Epithelial cell of esophagus (primary cell): Measurements from ENCODE around the gene DUSP10.
A peak's percentile ranks its signal among the peaks of the same experiment; 100 is the strongest.

ENCODE experiments used
- DNase-seq: peaks from one replicate; pipeline ENCODE4 v3.0.0; 2010; ENCODE audit warnings: low read depth
- H3K4me3 ChIP-seq: 2 replicates; pipeline ENCODE4 v1.5.1; 2011; ENCODE audit warnings: mild to moderate bottlenecking, low read length, control low read depth
- CTCF ChIP-seq: IDR thresholded peaks from 2 replicates; pipeline ENCODE4 v1.5.1; 2011; ENCODE audit warnings: low read depth, mild to moderate bottlenecking, low read length, control low read depth, inconsistent platforms; ENCODE audit not compliant: insufficient read depth; ENCODE audit errors: missing control alignments

The DUSP10 gene

DNA sequence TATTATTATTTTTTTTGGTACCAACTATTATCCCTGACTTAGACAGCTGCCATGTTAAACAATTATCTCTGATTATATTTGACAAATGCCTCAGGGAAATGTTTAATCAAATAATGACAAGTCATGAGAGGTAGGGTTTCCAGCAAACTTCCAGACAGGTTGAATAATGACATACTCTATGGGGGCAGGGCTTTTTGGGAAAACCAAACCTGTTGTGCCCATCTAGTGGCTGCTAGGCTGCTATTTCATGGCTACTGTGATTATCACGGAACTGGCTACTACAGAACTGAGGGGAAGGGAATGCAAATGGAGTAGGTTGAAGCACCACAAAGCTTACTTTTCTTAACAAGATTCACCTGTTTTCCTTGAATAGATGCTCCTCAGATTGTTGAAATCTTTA, 77.6 kb downstream of the DUSP10 start:
- DNase-seq, result peak; percentile 51
- TF ChIP-seq CTCF, result peak; percentile 11

DNA sequence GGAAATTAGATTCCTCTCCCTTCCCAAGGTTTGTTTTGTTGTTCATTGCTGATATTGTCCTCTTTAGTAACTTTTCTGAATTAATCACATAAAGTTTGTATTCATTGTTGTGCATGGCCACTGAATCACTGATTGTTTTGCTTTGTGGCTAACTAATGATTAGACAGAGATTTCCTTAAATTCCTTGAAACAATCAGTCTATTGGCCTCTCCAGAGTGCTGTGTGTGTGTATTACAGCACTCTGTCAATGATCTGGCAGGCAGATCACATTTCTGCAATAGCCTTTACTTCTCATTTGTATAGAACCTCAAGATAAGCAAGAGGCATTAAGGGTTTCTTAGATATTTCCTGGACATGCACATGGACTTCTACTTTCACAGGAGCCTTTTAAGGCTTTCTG, 78.6 kb downstream of the DUSP10 start:
- TF ChIP-seq CTCF, result no peak

More for the DNA sequence above, 77.6 kb downstream of the DUSP10 start:
- no peak overlapping the region for H3K4me3 ChIP-seq

DNA sequence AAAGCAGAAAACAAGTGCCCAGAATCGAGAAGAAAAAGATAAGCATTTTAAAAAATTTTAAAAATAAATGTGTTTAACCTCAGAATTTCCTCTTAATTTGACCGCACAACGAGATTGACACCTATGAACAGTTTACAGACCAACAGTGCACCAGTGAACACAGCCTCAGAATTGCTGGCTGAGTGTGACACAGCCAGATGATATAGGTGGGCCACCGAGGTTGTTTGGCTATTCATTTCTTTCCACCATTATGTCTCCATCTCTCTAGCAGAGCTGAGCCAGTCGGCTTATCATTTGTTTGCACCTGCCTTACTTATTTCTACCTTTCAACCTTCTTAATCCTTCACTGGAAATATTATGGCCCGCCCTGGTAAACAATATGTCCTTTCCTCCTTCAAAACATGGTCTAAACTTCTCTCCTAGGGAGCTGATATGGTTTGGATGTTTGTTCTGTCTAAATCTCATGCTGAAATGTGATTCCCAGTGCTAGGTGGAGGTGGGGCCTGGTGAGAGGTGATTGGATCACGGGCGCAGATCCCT, 86.1 kb downstream of the DUSP10 start:
- no peak for TF ChIP-seq CTCF
- DNase-seq, result no peak
- H3K4me3 ChIP-seq, result no peak overlapping the region

More for the DNA sequence above, 78.6 kb downstream of the DUSP10 start:
- no peak overlapping the region for H3K4me3 ChIP-seq
- no peak for DNase-seq
